MCF 10A (cell line): ENCODE measurements around the gene TRAPPC6A. TPM values are rescaled to one million over a fixed set of nuclear protein-coding genes. Genes with fewer than 3 reads are reported as not detected.

Experiments used
- BruUV-seq: library from RNA; stranded (reverse); fragments of 400-500 nt; replicated peaks from 2 replicates; lab custom pipeline; 2021; lab: Mats Ljungman, UMichigan
- CTCF ChIA-PET: fragments of 300-600 bp; sonication (Branson Sonifier 250); formaldehyde crosslinking; extraction: SDS; loops from one replicate; lab custom pipeline; 2021; ENCODE audit warnings: antibody characterized with exemption, inconsistent platforms; lab: Yijun Ruan, JAX
- POLR2A ChIA-PET: fragments of 300-600, 350-650 bp; sonication (Branson Sonifier 250); formaldehyde crosslinking; extraction: SDS; loops from one replicate; lab custom pipeline; 2020; ENCODE audit warnings: antibody characterized with exemption, inconsistent platforms; lab: Yijun Ruan, JAX
- DNase-seq: peaks from one replicate; pipeline ENCODE4 v3.0.0-alpha.2; 2018; ENCODE audit not compliant: unreplicated experiment
- H3K27ac Mint-ChIP-seq: one replicate; pipeline ENCODE4 v1.8.0; 2022; ENCODE audit warnings: mild to moderate bottlenecking, low read depth, mixed read lengths; ENCODE audit not compliant: unreplicated experiment
- H3K27me3 Mint-ChIP-seq: one replicate; pipeline ENCODE4 v1.8.0; 2022; ENCODE audit warnings: mixed read lengths; ENCODE audit not compliant: insufficient read depth, unreplicated experiment
- H3K36me3 Mint-ChIP-seq: one replicate; pipeline ENCODE4 v1.8.0; 2022; ENCODE audit warnings: mild to moderate bottlenecking, moderate library complexity, mixed read lengths; ENCODE audit not compliant: insufficient read depth, unreplicated experiment
- H3K4me1 Mint-ChIP-seq: one replicate; pipeline ENCODE4 v1.8.0; 2022; ENCODE audit warnings: mixed read lengths; ENCODE audit not compliant: insufficient read depth, unreplicated experiment
- H3K4me3 Mint-ChIP-seq: one replicate; pipeline ENCODE4 v1.8.0; 2022; ENCODE audit warnings: mild to moderate bottlenecking, moderate library complexity, mixed read lengths; ENCODE audit not compliant: unreplicated experiment
- H3K9me3 Mint-ChIP-seq: one replicate; pipeline ENCODE4 v1.8.0; 2022; ENCODE audit warnings: mixed read lengths; ENCODE audit not compliant: unreplicated experiment
- CTCF ChIP-seq: fragments of 200-600 bp; IDR thresholded peaks from one replicate; pipeline ENCODE4 v1.8.0; 2022; ENCODE audit warnings: antibody characterized with exemption, mild to moderate bottlenecking; ENCODE audit not compliant: unreplicated experiment
- intact Hi-C: fragments of 100-400 bp; cut with micrococcal nuclease; formaldehyde crosslinking; loops from 2 replicates; pipeline ENCODE4 v1.14.1; 2022
- total RNA-seq: library from RNA; stranded (reverse); gene quantifications from 2 replicates; pipeline ENCODE4 v1.2.3, GENCODE V29; 2022

The TRAPPC6A gene
- total RNA-seq, 1 experiment from 2014 or later: 14.4 TPM

GRCh38 chr19:45172173-45172572, 5.9 kb downstream of the TRAPPC6A start:
- Mint-ChIP-seq H3K27me3 (no peaks in the 10 kb centered on the region), H3K9me3 (no peaks in the 10 kb centered on the region), H3K36me3 (no peaks in the 10 kb centered on the region), H3K27ac (no peak overlapping the region), H3K4me1 (peaks cover 13% of the 10 kb centered on the region), H3K4me3 (no peak overlapping the region)
- no peak for DNase-seq
- no peak for TF ChIP-seq CTCF
- intact Hi-C loops: no loop called here
- BruUV-seq: no TSS peak
- POLR2A ChIA-PET: no interaction called here
- CTCF ChIA-PET: interaction anchor here (0.7 kb wide), 1 partner anchor 56 kb away, joined by 3 read pairs; no protein-coding TSS in a partner anchor

- CTCF ChIA-PET: interaction anchor here (0.7 to 1.6 kb wide), 2 partner anchors 168 to 222 kb away, joined by 3 to 5 read pairs; no protein-coding TSS in a partner anchor
- no peaks in the 10 kb centered on the region for H3K27me3 Mint-ChIP-seq
- no peak overlapping the region for H3K27ac Mint-ChIP-seq
- H3K4me1 Mint-ChIP-seq: peaks cover 13% of the 10 kb centered on the region
- BruUV-seq: no TSS peak
- H3K9me3 Mint-ChIP-seq: no peaks in the 10 kb centered on the region
- H3K36me3 Mint-ChIP-seq: no peaks in the 10 kb centered on the region
- intact Hi-C loops: no loop called here
- POLR2A ChIA-PET: interaction anchor here (0.6 kb wide), 1 partner anchor 25 kb away, joined by 3 read pairs; no protein-coding TSS in a partner anchor
- DNase-seq: no peak
- TF ChIP-seq CTCF: no peak
- no peak overlapping the region for H3K4me3 Mint-ChIP-seq
Measured at GRCh38 chr19:45171211-45171623, 6.8 kb downstream of the TRAPPC6A start.

- no TSS peak for BruUV-seq
- no peak for DNase-seq
- no peaks in the 10 kb centered on the region for H3K27me3 Mint-ChIP-seq
- H3K9me3 Mint-ChIP-seq: no peaks in the 10 kb centered on the region
- no peaks in the 10 kb centered on the region for H3K36me3 Mint-ChIP-seq
- TF ChIP-seq CTCF: no peak
- H3K4me3 Mint-ChIP-seq: no peak overlapping the region
- no peak overlapping the region for H3K27ac Mint-ChIP-seq
- intact Hi-C loops: no loop called here
- POLR2A ChIA-PET: interaction anchor here (0.6 kb wide), 1 partner anchor 25 kb away, joined by 3 read pairs; no protein-coding TSS in a partner anchor
- CTCF ChIA-PET: interaction anchor here (1.6 kb wide), 1 partner anchor 168 kb away, joined by 5 read pairs; no protein-coding TSS in a partner anchor
- peaks cover 11% of the 10 kb centered on the region for H3K4me1 Mint-ChIP-seq
Measured at GRCh38 chr19:45170146-45171106, 7.6 kb downstream of the TRAPPC6A start.

GRCh38 chr19:45169602-45170001, 8.4 kb downstream of the TRAPPC6A start:
- no peak for TF ChIP-seq CTCF
- no peak overlapping the region for H3K4me3 Mint-ChIP-seq
- H3K36me3 Mint-ChIP-seq: no peaks in the 10 kb centered on the region
- no TSS peak for BruUV-seq
- peaks cover 10% of the 10 kb centered on the region for H3K4me1 Mint-ChIP-seq
- no peaks in the 10 kb centered on the region for H3K9me3 Mint-ChIP-seq
- H3K27ac Mint-ChIP-seq: no peak overlapping the region
- intact Hi-C loops: no loop called here
- CTCF ChIA-PET: interaction anchor here (1.6 kb wide), 1 partner anchor 169 kb away, joined by 5 read pairs; no protein-coding TSS in a partner anchor
- POLR2A ChIA-PET: no interaction called here
- DNase-seq: no peak
- no peaks in the 10 kb centered on the region for H3K27me3 Mint-ChIP-seq
